Coronary artery (tissue), 2 donors: ENCODE results near the gene RBM38.
"Not testable (repeated sequence)": the region's sequence is repeated elsewhere in the genome, so short reads cannot be mapped to it uniquely, and the experiment has no call there.

ENCODE experiments used
- DNase-seq: peaks from one replicate; pipeline ENCODE4 v3.0.0-alpha.2; 2017; ENCODE audit warnings: low spot score
- H3K27ac ChIP-seq, 2 donors: fragments of 200-600 bp; sonication (generic); one replicate each; pipeline ENCODE4 v1.5.1; 2016 to 2019
- H3K4me3 ChIP-seq: fragments of 200-600 bp; sonication (generic); 2 replicates; pipeline ENCODE4 v1.5.1; 2016; ENCODE audit warnings: mild to moderate bottlenecking, moderate library complexity
- CTCF ChIP-seq: fragments of 200-600 bp; sonication (generic); IDR thresholded peaks from one replicate; pipeline ENCODE4 v1.5.1; 2019; ENCODE audit warnings: antibody characterized with exemption

Gene RBM38

GRCh38 chr20:57414867-57415592, 23.8 kb downstream of the RBM38 start:
- Histone ChIP-seq H3K27ac (no peak overlapping the region), H3K4me3 (no peak overlapping the region)
- TF ChIP-seq CTCF = no peak
- DNase-seq = no peak

- Histone ChIP-seq H3K27ac (no peak overlapping the region), H3K4me3 (no peak overlapping the region)
- DNase-seq = no peak
- TF ChIP-seq CTCF = no peak
Observed at GRCh38 chr20:57415771-57416170, 24.6 kb downstream of the RBM38 start.

GRCh38 chr20:57416296-57417022, 25.3 kb downstream of the RBM38 start:
- DNase-seq = no peak
- no peak overlapping the region for H3K27ac ChIP-seq
- H3K4me3 ChIP-seq = no peak overlapping the region
- TF ChIP-seq CTCF = no peak

GRCh38 chr20:57417051-57417689, 26.0 kb downstream of the RBM38 start:
- no peak for DNase-seq
- TF ChIP-seq CTCF = no peak
- Histone ChIP-seq H3K4me3 (no peak overlapping the region), H3K27ac (no peak overlapping the region)

- H3K27ac ChIP-seq = no peak overlapping the region
- no peak for TF ChIP-seq CTCF
- DNase-seq = no peak
- H3K4me3 ChIP-seq = no peak overlapping the region
Observed at GRCh38 chr20:57417830-57418780, 26.9 kb downstream of the RBM38 start.

GRCh38 chr20:57419479-57419878, 28.3 kb downstream of the RBM38 start:
- not testable (repeated sequence) for H3K4me3 ChIP-seq, DNase-seq, H3K27ac ChIP-seq
